Central memory CD4-positive, alpha-beta T cell (primary cell): ENCODE results near the gene KCNJ11.

Experiments
- DNase-seq: peaks from one replicate; pipeline ENCODE4 v3.0.0; 2022

KCNJ11 gene

GRCh38 chr11:17408026-17408425 is 19.6 kb upstream of the KCNJ11 start:
- no peak for DNase-seq

GRCh38 chr11:17407575-17407974 is 19.1 kb upstream of the KCNJ11 start:
- no peak for DNase-seq

- no peak for DNase-seq
These were observed 18.3 kb upstream of the KCNJ11 start for GRCh38 chr11:17406818-17407149.

- no peak for DNase-seq
These were observed 17.8 kb upstream of the KCNJ11 start for GRCh38 chr11:17406082-17406817.

GRCh38 chr11:17405232-17406005 is 17.0 kb upstream of the KCNJ11 start:
- no peak for DNase-seq

GRCh38 chr11:17403980-17404759 is 15.7 kb upstream of the KCNJ11 start:
- DNase-seq, result no peak

- no peak for DNase-seq
These were observed 14.0 kb upstream of the KCNJ11 start for GRCh38 chr11:17402486-17402885.

GRCh38 chr11:17401841-17402240 is 13.4 kb upstream of the KCNJ11 start:
- DNase-seq, result no peak

GRCh38 chr11:17401316-17401715 is 12.9 kb upstream of the KCNJ11 start:
- DNase-seq, result no peak

GRCh38 chr11:17400048-17400775 is 11.8 kb upstream of the KCNJ11 start:
- no peak for DNase-seq

GRCh38 chr11:17399236-17399635 is 10.8 kb upstream of the KCNJ11 start:
- no peak for DNase-seq

GRCh38 chr11:17397311-17398002 is 9.0 kb upstream of the KCNJ11 start:
- no peak for DNase-seq

GRCh38 chr11:17396598-17397310 is 8.3 kb upstream of the KCNJ11 start:
- no peak for DNase-seq

GRCh38 chr11:17395978-17396377 is 7.5 kb upstream of the KCNJ11 start:
- DNase-seq, result no peak

- DNase-seq, result no peak
These were observed 7.1 kb upstream of the KCNJ11 start for GRCh38 chr11:17395554-17395961.

GRCh38 chr11:17394743-17395390 is 6.4 kb upstream of the KCNJ11 start:
- no peak for DNase-seq

- no peak for DNase-seq
These were observed 5.0 kb upstream of the KCNJ11 start for GRCh38 chr11:17393472-17393871.

- no peak for DNase-seq
These were observed 4.4 kb upstream of the KCNJ11 start for GRCh38 chr11:17392872-17393271.

- no peak for DNase-seq
These were observed 3.3 kb upstream of the KCNJ11 start for GRCh38 chr11:17391493-17392355.
